Activated T-helper 1 cell treated with anti-CD3 and anti-CD28 coated beads, Interleukin-12 subunit alpha, Interleukin-12 subunit beta, Interleukin-2, Interleukin-4 antibody, amounts not matched to agents 30 ng/mL and 10 ng/mL and 1 ng/mL, durations not matched to agents 14 hours and 24 hours and 36 hours (primary cell): Measurements from ENCODE around the gene LRRC75A. TPM values are rescaled to one million over a fixed set of nuclear protein-coding genes. Genes with fewer than 3 reads are reported as not detected.
A peak's percentile ranks its signal among the peaks of the same experiment; 100 is the strongest.

Source experiments
- DNase-seq: peaks from one replicate; pipeline ENCODE4 v3.0.0; 2021; ENCODE audit warnings: low spot score
- H3K27ac Mint-ChIP-seq: one replicate; pipeline ENCODE4 v1.8.0; 2021; ENCODE audit warnings: mild to moderate bottlenecking, mixed read lengths
- H3K27me3 Mint-ChIP-seq: one replicate; pipeline ENCODE4 v1.8.0; 2022; ENCODE audit warnings: mild to moderate bottlenecking, moderate library complexity, mixed read lengths; ENCODE audit not compliant: insufficient read depth
- H3K36me3 Mint-ChIP-seq: one replicate; pipeline ENCODE4 v1.8.0; 2021; ENCODE audit warnings: low read depth, mixed read lengths
- H3K4me1 Mint-ChIP-seq: one replicate; pipeline ENCODE4 v1.8.0; 2021; ENCODE audit warnings: low read depth, mixed read lengths
- H3K4me3 Mint-ChIP-seq: one replicate; pipeline ENCODE4 v1.8.0; 2021; ENCODE audit warnings: mild to moderate bottlenecking, moderate library complexity, mixed read lengths
- H3K9me3 Mint-ChIP-seq: one replicate; pipeline ENCODE4 v1.8.0; 2021; ENCODE audit warnings: mixed read lengths
- intact Hi-C: fragments of 100-400 bp; cut with micrococcal nuclease; formaldehyde crosslinking; loops from one replicate; pipeline ENCODE4 v1.15.1; 2024
- total RNA-seq: library from RNA; stranded (reverse); gene quantifications from 2 replicates; pipeline ENCODE4 v1.2.3, GENCODE V29; 2022

Gene LRRC75A
- total RNA-seq, 1 donor from 2014 or later, result 1.6 TPM

GRCh38 chr17:16474012-16474725 is 17.8 kb downstream of the LRRC75A start:
- Mint-ChIP-seq H3K36me3 (peaks cover 4% of the 10 kb centered on the region), H3K9me3 (no peaks in the 10 kb centered on the region), H3K4me3 (no peak overlapping the region), H3K27me3 (no peaks in the 10 kb centered on the region), H3K27ac (no peak overlapping the region), H3K4me1 (peaks cover 16% of the 10 kb centered on the region)
- intact Hi-C loops, result no loop called here
- DNase-seq, result no peak

- no peak overlapping the region for H3K4me3 Mint-ChIP-seq
- H3K4me1 Mint-ChIP-seq, result peaks cover 16% of the 10 kb centered on the region
- peaks cover 4% of the 10 kb centered on the region for H3K36me3 Mint-ChIP-seq
- H3K27me3 Mint-ChIP-seq, result no peaks in the 10 kb centered on the region
- H3K9me3 Mint-ChIP-seq, result no peaks in the 10 kb centered on the region
- H3K27ac Mint-ChIP-seq, result no peak overlapping the region
- no peak for DNase-seq
- intact Hi-C loops, result no loop called here
Observed at GRCh38 chr17:16473044-16474011, 18.7 kb downstream of the LRRC75A start.

GRCh38 chr17:16472539-16472938 is 19.5 kb downstream of the LRRC75A start:
- peaks cover 16% of the 10 kb centered on the region for H3K4me1 Mint-ChIP-seq
- no peak for DNase-seq
- no peaks in the 10 kb centered on the region for H3K9me3 Mint-ChIP-seq
- no peak overlapping the region for H3K27ac Mint-ChIP-seq
- no peak overlapping the region for H3K4me3 Mint-ChIP-seq
- intact Hi-C loops, result no loop called here
- no peaks in the 10 kb centered on the region for H3K27me3 Mint-ChIP-seq
- H3K36me3 Mint-ChIP-seq, result peaks cover 4% of the 10 kb centered on the region

- intact Hi-C loops, result no loop called here
- Mint-ChIP-seq H3K4me3 (no peak overlapping the region), H3K9me3 (no peaks in the 10 kb centered on the region), H3K36me3 (peaks cover 4% of the 10 kb centered on the region), H3K27me3 (no peaks in the 10 kb centered on the region), H3K4me1 (peaks cover 16% of the 10 kb centered on the region), H3K27ac (peak overlapping the region; percentile 18)
- no peak for DNase-seq
Observed at GRCh38 chr17:16471295-16471694, 20.7 kb downstream of the LRRC75A start.

GRCh38 chr17:16470265-16470664 is 21.7 kb downstream of the LRRC75A start:
- peaks cover 16% of the 10 kb centered on the region for H3K4me1 Mint-ChIP-seq
- no peak overlapping the region for H3K27ac Mint-ChIP-seq
- no peaks in the 10 kb centered on the region for H3K27me3 Mint-ChIP-seq
- no peak for DNase-seq
- H3K9me3 Mint-ChIP-seq, result no peaks in the 10 kb centered on the region
- intact Hi-C loops, result no loop called here
- peaks cover 4% of the 10 kb centered on the region for H3K36me3 Mint-ChIP-seq
- no peak overlapping the region for H3K4me3 Mint-ChIP-seq

GRCh38 chr17:16468428-16468992 is 23.5 kb downstream of the LRRC75A start:
- H3K9me3 Mint-ChIP-seq, result no peaks in the 10 kb centered on the region
- H3K27me3 Mint-ChIP-seq, result no peaks in the 10 kb centered on the region
- no peak for DNase-seq
- intact Hi-C loops, result no loop called here
- no peak overlapping the region for H3K4me3 Mint-ChIP-seq
- H3K36me3 Mint-ChIP-seq, result peaks cover 4% of the 10 kb centered on the region
- no peak overlapping the region for H3K27ac Mint-ChIP-seq
- H3K4me1 Mint-ChIP-seq, result peaks cover 16% of the 10 kb centered on the region

GRCh38 chr17:16467886-16468285 is 24.1 kb downstream of the LRRC75A start:
- intact Hi-C loops, result no loop called here
- no peaks in the 10 kb centered on the region for H3K27me3 Mint-ChIP-seq
- H3K27ac Mint-ChIP-seq, result no peak overlapping the region
- H3K4me1 Mint-ChIP-seq, result peaks cover 16% of the 10 kb centered on the region
- H3K4me3 Mint-ChIP-seq, result no peak overlapping the region
- no peaks in the 10 kb centered on the region for H3K9me3 Mint-ChIP-seq
- peaks cover 4% of the 10 kb centered on the region for H3K36me3 Mint-ChIP-seq
- DNase-seq, result no peak

- no peak overlapping the region for H3K4me3 Mint-ChIP-seq
- no peak for DNase-seq
- no peaks in the 10 kb centered on the region for H3K27me3 Mint-ChIP-seq
- no peaks in the 10 kb centered on the region for H3K9me3 Mint-ChIP-seq
- peaks cover 15% of the 10 kb centered on the region for H3K4me1 Mint-ChIP-seq
- H3K27ac Mint-ChIP-seq, result no peak overlapping the region
- H3K36me3 Mint-ChIP-seq, result peaks cover 6% of the 10 kb centered on the region
- intact Hi-C loops, result no loop called here
Observed at GRCh38 chr17:16467044-16467443, 24.9 kb downstream of the LRRC75A start.

GRCh38 chr17:16466407-16466806 is 25.6 kb downstream of the LRRC75A start:
- H3K27me3 Mint-ChIP-seq, result no peaks in the 10 kb centered on the region
- H3K4me3 Mint-ChIP-seq, result no peak overlapping the region
- H3K27ac Mint-ChIP-seq, result no peak overlapping the region
- H3K4me1 Mint-ChIP-seq, result peaks cover 8% of the 10 kb centered on the region
- intact Hi-C loops, result no loop called here
- H3K9me3 Mint-ChIP-seq, result no peaks in the 10 kb centered on the region
- H3K36me3 Mint-ChIP-seq, result peaks cover 6% of the 10 kb centered on the region
- DNase-seq, result no peak

- H3K9me3 Mint-ChIP-seq, result no peaks in the 10 kb centered on the region
- no peak overlapping the region for H3K4me3 Mint-ChIP-seq
- H3K4me1 Mint-ChIP-seq, result peaks cover 3% of the 10 kb centered on the region
- intact Hi-C loops, result no loop called here
- H3K27me3 Mint-ChIP-seq, result no peaks in the 10 kb centered on the region
- DNase-seq, result no peak
- H3K36me3 Mint-ChIP-seq, result peaks cover 2% of the 10 kb centered on the region
- H3K27ac Mint-ChIP-seq, result no peak overlapping the region
Observed at GRCh38 chr17:16465861-16466338, 26.1 kb downstream of the LRRC75A start.

- Mint-ChIP-seq H3K27ac (no peak overlapping the region), H3K4me1 (no peaks in the 10 kb centered on the region), H3K9me3 (no peaks in the 10 kb centered on the region), H3K36me3 (peaks cover 2% of the 10 kb centered on the region), H3K27me3 (no peaks in the 10 kb centered on the region), H3K4me3 (no peak overlapping the region)
- no peak for DNase-seq
- intact Hi-C loops, result no loop called here
Observed at GRCh38 chr17:16465052-16465312, 27.0 kb downstream of the LRRC75A start.

GRCh38 chr17:16464303-16465051 is 27.5 kb downstream of the LRRC75A start:
- no peaks in the 10 kb centered on the region for H3K4me1 Mint-ChIP-seq
- H3K27ac Mint-ChIP-seq, result no peak overlapping the region
- no peak overlapping the region for H3K4me3 Mint-ChIP-seq
- no peaks in the 10 kb centered on the region for H3K27me3 Mint-ChIP-seq
- no peak for DNase-seq
- intact Hi-C loops, result no loop called here
- H3K9me3 Mint-ChIP-seq, result no peaks in the 10 kb centered on the region
- peaks cover 2% of the 10 kb centered on the region for H3K36me3 Mint-ChIP-seq
